OCI-LY3 (cell line): Measurements from ENCODE around the gene LEMD2.

Experiments
- H2AFZ ChIP-seq: fragments of 200-600, 300-600 bp; shearing (Covaris generic); 2 replicates; pipeline ENCODE4 v1.6.0; 2014; ENCODE audit warnings: antibody characterized with exemption, low read depth, low read length
- H3K27ac ChIP-seq: fragments of 200-600, 300-600 bp; sonication (generic); 2 replicates; pipeline ENCODE4 v1.5.1; 2014; ENCODE audit warnings: mild to moderate bottlenecking, low read length, moderate library complexity, mixed read lengths
- H3K27me3 ChIP-seq: fragments of 200-600, 300-600 bp; sonication (generic); 2 replicates; pipeline ENCODE4 v1.6.1; 2014; ENCODE audit warnings: low read depth, low read length, mixed read lengths
- H3K36me3 ChIP-seq: fragments of 200-600, 300-600 bp; sonication (generic); replicated peaks from 2 replicates; pipeline ENCODE3; 2014; ENCODE audit warnings: low read depth, low read length, mixed read lengths
- H3K4me1 ChIP-seq: fragments of 300-600, 200-600 bp; sonication (generic); 2 replicates; pipeline ENCODE4 v1.6.1; 2014; ENCODE audit warnings: low read length, mixed read lengths
- H3K4me2 ChIP-seq: fragments of 200-600, 300-600 bp; sonication (generic); 2 replicates; pipeline ENCODE4 v1.6.1; 2014; ENCODE audit warnings: low read length, mixed read lengths
- H3K4me3 ChIP-seq: fragments of 300-600, 200-600 bp; sonication (generic); 2 replicates; pipeline ENCODE4 v1.5.1; 2014; ENCODE audit warnings: antibody characterized with exemption, mild to moderate bottlenecking, low read length, moderate library complexity
- H3K79me2 ChIP-seq: fragments of 300-600, 200-600 bp; shearing (Covaris generic); 2 replicates; pipeline ENCODE4 v1.6.1; 2014; ENCODE audit warnings: mild to moderate bottlenecking, low read length, mixed read lengths
- H3K9ac ChIP-seq: fragments of 300-600, 200-600 bp; shearing (Covaris generic); 2 replicates; pipeline ENCODE4 v1.6.0; 2014; ENCODE audit warnings: mild to moderate bottlenecking, low read length, moderate library complexity
- H3K9me3 ChIP-seq: fragments of 200-600, 300-600 bp; shearing (Covaris generic); 2 replicates; pipeline ENCODE4 v1.6.1; 2014; ENCODE audit warnings: low read length, mixed read lengths; ENCODE audit not compliant: insufficient read depth
- H4K20me1 ChIP-seq: fragments of 200-600, 300-600 bp; sonication (generic); 2 replicates; pipeline ENCODE4 v1.6.1; 2016; ENCODE audit warnings: low read length, mixed read lengths; ENCODE audit not compliant: insufficient read depth
- CTCF ChIP-seq: fragments of 200-600, 300-600 bp; sonication (generic); IDR thresholded peaks from 2 replicates; pipeline ENCODE4 v1.5.1; 2014; ENCODE audit warnings: antibody characterized with exemption, low read length, low read depth
- EZH2phosphoT487 ChIP-seq: fragments of 200-600 bp; shearing (Covaris generic); IDR thresholded peaks from 2 replicates; pipeline ENCODE4 v1.6.1; 2018; ENCODE audit warnings: antibody characterized with exemption, mixed run types, low read depth

Gene LEMD2

GRCh38 chr6:33828764-33829731, 40.1 kb upstream of the LEMD2 start:
- TF ChIP-seq EZH2phosphoT487 (no peak), CTCF (no peak)
- no peak overlapping the region for H2AFZ ChIP-seq
- no peak overlapping the region for H3K4me2 ChIP-seq
- no peaks in the 10 kb centered on the region for H4K20me1 ChIP-seq
- H3K9ac ChIP-seq: no peak overlapping the region
- no peaks in the 10 kb centered on the region for H3K36me3 ChIP-seq
- H3K4me1 ChIP-seq: no peaks in the 10 kb centered on the region
- H3K27ac ChIP-seq: no peak overlapping the region
- no peaks in the 10 kb centered on the region for H3K27me3 ChIP-seq
- no peak overlapping the region for H3K4me3 ChIP-seq
- no peaks in the 10 kb centered on the region for H3K9me3 ChIP-seq
- no peaks in the 10 kb centered on the region for H3K79me2 ChIP-seq

GRCh38 chr6:33828452-33828763, 39.5 kb upstream of the LEMD2 start:
- Histone ChIP-seq H3K9ac (no peak overlapping the region), H2AFZ (no peak overlapping the region), H3K27ac (no peak overlapping the region), H3K27me3 (no peaks in the 10 kb centered on the region), H3K4me1 (no peaks in the 10 kb centered on the region), H3K4me3 (no peak overlapping the region), H4K20me1 (no peaks in the 10 kb centered on the region), H3K36me3 (no peaks in the 10 kb centered on the region), H3K9me3 (no peaks in the 10 kb centered on the region), H3K79me2 (no peaks in the 10 kb centered on the region), H3K4me2 (no peak overlapping the region)
- TF ChIP-seq EZH2phosphoT487: no peak

GRCh38 chr6:33827546-33828451, 38.9 kb upstream of the LEMD2 start:
- no peak overlapping the region for H2AFZ ChIP-seq
- H3K9ac ChIP-seq: no peak overlapping the region
- H3K36me3 ChIP-seq: no peaks in the 10 kb centered on the region
- H3K27me3 ChIP-seq: no peaks in the 10 kb centered on the region
- no peaks in the 10 kb centered on the region for H3K79me2 ChIP-seq
- TF ChIP-seq EZH2phosphoT487 (no peak), CTCF (no peak)
- no peak overlapping the region for H3K4me3 ChIP-seq
- no peak overlapping the region for H3K27ac ChIP-seq
- H4K20me1 ChIP-seq: no peaks in the 10 kb centered on the region
- H3K4me2 ChIP-seq: no peak overlapping the region
- no peaks in the 10 kb centered on the region for H3K4me1 ChIP-seq
- no peaks in the 10 kb centered on the region for H3K9me3 ChIP-seq

GRCh38 chr6:33826537-33826936, 37.6 kb upstream of the LEMD2 start:
- TF ChIP-seq CTCF (no peak), EZH2phosphoT487 (no peak)
- no peak overlapping the region for H3K9ac ChIP-seq
- H3K27me3 ChIP-seq: no peaks in the 10 kb centered on the region
- H3K4me1 ChIP-seq: no peaks in the 10 kb centered on the region
- H3K79me2 ChIP-seq: no peaks in the 10 kb centered on the region
- H3K9me3 ChIP-seq: no peaks in the 10 kb centered on the region
- H3K4me2 ChIP-seq: no peak overlapping the region
- no peaks in the 10 kb centered on the region for H3K36me3 ChIP-seq
- no peaks in the 10 kb centered on the region for H4K20me1 ChIP-seq
- H3K4me3 ChIP-seq: no peak overlapping the region
- H3K27ac ChIP-seq: no peak overlapping the region
- H2AFZ ChIP-seq: no peak overlapping the region
